CD4-positive, alpha-beta T cell treated with Interleukin-15 for 1 hour (primary cell): ENCODE measurements around the gene KCNK2.

Experiments used
- DNase-seq: peaks from one replicate; pipeline ENCODE4 v3.0.0-alpha.2; 2020

KCNK2 gene

DNA sequence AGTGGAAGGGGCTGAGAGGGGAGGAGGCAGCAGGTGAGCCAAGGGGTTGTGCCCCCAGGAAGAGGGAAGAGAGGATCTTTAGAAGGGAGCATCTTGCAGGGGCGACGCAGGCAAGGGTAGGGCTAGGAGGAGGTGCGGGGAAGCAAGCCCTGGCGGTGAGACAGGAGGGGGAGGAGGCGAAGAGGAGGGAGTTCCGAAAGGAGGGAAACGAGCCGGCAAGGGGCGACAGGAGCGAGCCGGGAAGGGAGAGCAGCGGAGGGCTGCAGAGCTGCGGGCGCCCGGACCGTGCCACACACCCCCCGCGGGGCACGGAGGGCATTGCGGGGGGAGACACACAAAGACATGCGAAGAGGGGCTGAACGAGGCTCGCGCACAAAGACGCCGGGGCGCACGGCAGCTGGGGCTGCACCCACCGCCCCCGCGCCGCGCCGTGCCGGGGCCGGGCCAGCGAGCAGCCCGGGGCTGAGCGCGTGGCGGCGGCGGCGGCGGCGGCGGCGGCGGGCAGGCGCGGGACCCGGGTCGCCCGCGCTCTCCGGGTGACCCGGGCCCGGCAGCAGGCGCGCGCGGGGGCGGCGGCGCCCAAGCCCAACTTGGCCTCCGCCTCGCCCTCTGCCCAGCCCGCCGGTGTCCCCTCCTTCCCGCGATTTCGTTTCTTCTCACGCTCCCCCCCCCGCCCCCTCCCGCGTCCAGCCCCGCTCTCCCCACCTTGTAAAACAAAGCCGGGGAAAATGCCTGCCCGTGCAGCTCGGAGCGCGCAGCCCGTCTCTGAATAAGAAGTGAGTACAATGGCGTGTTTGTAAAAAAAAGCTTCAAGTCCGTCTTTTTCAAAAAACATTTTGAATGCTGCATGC lies at the start of gene KCNK2:
Gene KCNK2 (plus strand): TSS at position 206 of the 851 bp plus-strand sequence. CDS start 649 bp downstream, outside the sequence.
- no peak for DNase-seq

- DNase-seq = no peak
These were observed 49.5 kb upstream of the KCNK2 start for GRCh38 chr1:215032911-215033526.

DNA sequence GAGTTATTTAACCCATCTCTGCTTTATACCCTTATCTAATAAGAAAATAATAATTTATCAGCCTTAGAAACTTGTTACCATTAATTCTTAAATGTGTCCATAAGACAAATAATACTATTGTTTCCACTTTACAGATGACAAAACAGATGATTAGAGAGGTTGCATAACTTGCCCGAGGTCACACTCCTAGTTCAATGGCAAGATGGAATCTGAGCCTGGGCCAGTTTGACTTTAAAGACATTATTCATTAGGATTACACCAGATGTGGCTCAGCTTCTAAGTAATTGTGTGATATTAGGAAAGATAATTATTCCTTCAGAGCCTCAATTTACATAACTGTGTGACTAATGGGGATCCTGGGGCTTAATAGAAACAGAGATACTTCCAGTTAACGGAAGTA lies 42.3 kb upstream of the KCNK2 start:
- no peak for DNase-seq

DNA sequence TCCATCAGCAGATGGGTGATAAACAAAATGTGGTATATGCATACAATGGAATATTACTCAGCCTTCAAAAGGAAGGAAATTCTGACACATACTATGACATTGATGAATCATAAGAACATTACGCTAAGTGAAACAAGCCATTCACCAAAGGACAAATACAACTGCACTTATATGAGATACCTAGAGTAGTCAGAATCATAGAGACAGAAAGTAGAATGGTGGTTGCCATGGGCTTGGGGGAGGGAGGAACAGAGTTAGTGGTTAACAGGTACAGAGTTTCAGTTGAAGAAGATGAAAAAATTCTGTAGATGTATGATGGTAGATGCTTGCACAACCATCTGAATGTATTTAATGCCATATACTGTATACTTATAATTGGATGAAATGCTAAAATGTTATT lies 39.1 kb upstream of the KCNK2 start:
- no peak for DNase-seq

DNA sequence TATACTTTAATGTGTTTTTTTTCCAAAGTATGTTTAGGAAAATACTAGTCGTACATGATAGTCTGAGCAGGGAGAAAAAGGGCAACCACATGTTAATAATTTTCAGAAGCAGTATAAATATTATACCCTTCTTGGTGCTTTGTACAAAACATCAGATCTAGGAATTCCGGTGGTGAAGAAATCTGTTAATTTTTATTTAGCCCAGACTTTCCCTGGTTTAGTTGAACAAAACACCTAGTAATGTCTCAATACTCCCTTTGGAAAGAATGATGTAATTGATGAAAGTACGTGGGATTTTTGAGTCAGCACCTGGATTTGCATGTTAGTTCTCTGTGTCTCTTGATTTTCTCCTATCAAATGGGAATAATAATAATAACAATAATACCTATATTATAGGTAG lies 38.4 kb upstream of the KCNK2 start:
- DNase-seq = no peak

DNA sequence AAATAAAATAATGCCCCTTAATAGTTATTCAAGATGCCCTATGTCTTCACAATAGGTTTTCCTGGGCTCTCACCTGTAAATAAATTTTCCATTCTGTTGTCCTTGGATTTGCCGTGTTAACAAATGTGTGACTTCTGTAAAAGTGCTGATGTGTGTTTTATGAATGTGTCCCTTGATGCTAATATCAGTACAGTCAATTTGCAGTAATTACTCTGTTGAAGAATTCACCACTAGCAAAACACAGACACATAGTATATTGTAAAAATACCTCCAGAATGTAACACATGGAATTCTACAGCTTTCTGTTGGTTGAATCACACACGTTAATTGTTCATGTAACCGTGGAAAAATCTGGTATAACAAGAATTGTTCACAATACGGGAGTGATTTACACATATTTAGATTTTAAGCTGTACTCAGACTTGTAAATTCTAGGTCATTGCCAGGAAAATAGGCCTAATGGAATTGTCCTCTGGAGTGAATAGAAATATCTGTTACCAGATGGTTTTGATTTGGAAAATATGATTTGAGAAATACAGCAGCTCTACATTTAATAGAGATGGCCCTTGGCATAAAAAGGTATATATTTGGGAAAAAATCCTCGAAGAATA lies 36.7 kb upstream of the KCNK2 start:
- no peak for DNase-seq

GRCh38 chr1:215052256-215053015 lies 30.1 kb upstream of the KCNK2 start:
- DNase-seq = no peak

GRCh38 chr1:215054266-215054665 lies 28.3 kb upstream of the KCNK2 start:
- DNase-seq = no peak

DNA sequence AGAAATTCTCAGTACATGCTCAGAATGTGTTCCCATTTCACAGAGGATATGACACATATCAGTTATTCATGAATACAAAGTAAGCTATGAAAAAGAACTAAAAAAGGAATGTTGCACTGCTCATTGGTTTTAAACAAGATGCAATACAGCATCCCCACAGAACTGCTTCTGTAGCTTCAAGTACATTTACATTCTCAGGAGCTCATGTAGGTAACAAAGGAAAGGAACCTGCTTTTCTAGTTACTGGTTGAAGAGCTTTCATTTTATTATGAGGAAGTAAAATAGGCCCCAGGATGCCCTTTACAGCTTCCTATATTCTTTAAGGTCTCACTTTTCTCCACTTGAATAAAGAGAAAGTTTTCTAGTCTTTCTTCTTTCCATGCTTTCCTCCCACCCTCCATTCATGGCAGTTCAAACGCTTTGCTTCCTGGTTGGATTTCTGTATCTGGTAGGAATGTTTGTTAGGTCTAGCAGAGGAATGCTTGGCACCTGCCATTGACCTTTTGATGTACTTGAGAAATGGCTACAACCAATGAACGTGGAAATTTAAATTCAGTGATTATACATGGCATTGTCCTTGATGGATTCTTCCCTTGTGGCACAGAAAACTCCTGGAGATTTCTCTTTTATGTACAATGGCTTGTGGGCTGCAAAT lies 27.1 kb upstream of the KCNK2 start:
- DNase-seq = no peak

DNA sequence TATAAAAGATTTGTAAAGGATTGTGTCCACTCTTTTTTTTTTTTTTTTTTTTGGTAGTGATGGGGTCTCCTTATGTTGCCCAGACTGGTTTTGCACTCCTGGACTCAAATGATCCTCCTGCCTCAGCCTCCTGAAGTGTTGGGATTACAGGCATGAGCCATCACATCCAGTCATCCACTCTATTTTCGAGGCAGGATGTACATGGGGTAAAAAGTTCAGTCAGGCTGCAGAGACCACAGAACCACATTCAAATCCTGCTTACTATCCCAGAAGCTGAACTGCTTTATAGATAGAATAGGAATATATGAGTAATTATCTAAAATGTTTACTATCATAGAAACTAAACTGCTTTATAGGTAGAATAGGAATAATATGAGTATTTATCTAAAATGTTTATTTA lies 26.0 kb upstream of the KCNK2 start:
- DNase-seq = no peak

DNA sequence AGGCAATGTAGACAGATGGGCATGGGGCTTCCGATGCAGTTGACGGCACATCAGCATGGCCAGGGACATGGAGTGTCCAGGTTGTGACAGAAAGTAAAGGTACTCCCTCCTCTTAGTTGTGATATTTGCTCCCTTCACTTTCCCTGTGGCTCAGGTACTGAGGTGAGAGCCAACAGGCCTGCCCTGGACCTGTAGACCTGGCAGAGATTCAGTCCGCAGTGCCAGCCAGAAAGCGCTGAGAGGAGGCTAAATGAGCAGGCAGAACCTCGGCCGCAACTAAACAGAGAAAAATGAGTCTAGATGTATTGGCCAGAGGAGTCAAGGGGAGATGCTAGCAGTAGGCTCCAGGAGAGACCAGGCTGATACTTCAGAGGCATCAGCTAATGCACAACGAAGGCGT lies 22.6 kb upstream of the KCNK2 start:
- DNase-seq = no peak

GRCh38 chr1:215064327-215064726 lies 18.2 kb upstream of the KCNK2 start:
- no peak for DNase-seq

- no peak for DNase-seq
These were observed 11.5 kb upstream of the KCNK2 start for GRCh38 chr1:215071078-215071477.

DNA sequence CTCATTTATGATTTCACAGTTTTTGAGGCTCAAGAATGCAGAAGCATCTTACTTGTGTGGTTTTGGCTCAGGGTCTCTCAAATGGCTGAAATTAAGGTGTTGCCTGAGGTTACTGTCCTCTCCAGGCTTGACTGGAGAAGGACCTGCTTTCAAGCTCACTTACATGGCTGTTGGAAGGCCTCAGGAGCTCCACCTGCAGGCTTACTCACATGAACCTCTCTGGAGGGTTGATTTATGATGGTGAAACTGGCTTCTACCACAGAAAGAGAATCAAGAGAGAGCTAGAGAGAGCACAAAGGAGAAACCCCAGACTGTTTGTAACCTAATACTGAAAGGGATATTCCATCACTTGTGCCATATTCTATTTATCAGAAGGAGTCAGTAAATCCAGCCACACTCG lies 6.2 kb upstream of the KCNK2 start:
- DNase-seq = no peak

GRCh38 chr1:215079456-215079855 lies 3.1 kb upstream of the KCNK2 start:
- no peak for DNase-seq

GRCh38 chr1:215081661-215082531 lies 641 bp upstream of the KCNK2 start:
- no peak for DNase-seq

GRCh38 chr1:215083383-215083961 lies 935 bp downstream of the KCNK2 start:
- DNase-seq = no peak

- DNase-seq = no peak
These were observed 2.1 kb downstream of the KCNK2 start for GRCh38 chr1:215084621-215085020.

DNA sequence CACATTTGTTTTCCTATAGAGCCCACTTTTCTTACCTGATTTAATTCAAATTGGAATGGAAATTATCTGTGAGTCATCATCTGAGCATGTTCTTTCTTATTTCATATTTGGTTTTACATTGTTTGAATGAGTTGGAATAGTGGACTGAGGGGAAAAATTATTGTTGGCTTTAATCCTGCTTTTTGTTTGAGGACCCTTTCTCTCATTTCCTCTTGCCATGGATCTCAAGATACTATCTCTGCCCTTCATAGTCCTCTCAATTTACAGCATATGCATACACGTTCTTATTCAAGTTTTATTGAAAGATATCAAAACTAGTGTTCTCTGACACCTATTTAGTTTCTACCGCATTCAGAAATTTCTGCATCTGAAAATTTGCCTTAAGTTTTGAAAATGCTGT lies 5.1 kb downstream of the KCNK2 start:
- DNase-seq = no peak

GRCh38 chr1:215094381-215094780 lies 11.8 kb downstream of the KCNK2 start:
- no peak for DNase-seq

- DNase-seq = no peak
These were observed 13.0 kb downstream of the KCNK2 start for GRCh38 chr1:215095524-215095923.
